Mucosa of descending colon (tissue), 3 donors: ENCODE data around the gene SPTLC2. TPM values are rescaled to one million over a fixed set of nuclear protein-coding genes. Genes with fewer than 3 reads are reported as not detected.
A peak's percentile ranks its signal among the peaks of the same experiment; 100 is the strongest.
"Not testable (repeated sequence)": the region's sequence is repeated elsewhere in the genome, so short reads cannot be mapped to it uniquely, and the experiment has no call there.

Source experiments
- ATAC-seq: fragments of 200-7000 bp; cut with Tn5 transposase; one replicate; pipeline ENCODE4 v1.9.1; 2020; ENCODE audit warnings: mild to moderate bottlenecking, moderate library complexity
- DNase-seq, 3 donors: peaks; one replicate each; pipeline ENCODE4 v3.0.0-alpha.2; 2020
- H3K36me3 ChIP-seq: fragments of 200-600 bp; one replicate; pipeline ENCODE4 v1.8.0; 2021; ENCODE audit warnings: low read depth, mild to moderate bottlenecking
- H3K4me1 ChIP-seq: fragments of 200-600 bp; one replicate; pipeline ENCODE4 v1.8.0; 2021; ENCODE audit warnings: low read depth, mild to moderate bottlenecking
- H3K4me3 ChIP-seq: fragments of 200-600 bp; one replicate; pipeline ENCODE4 v1.8.0; 2021; ENCODE audit warnings: mild to moderate bottlenecking
- H3K9me3 ChIP-seq: fragments of 200-600 bp; one replicate; pipeline ENCODE4 v1.8.0; 2021; ENCODE audit warnings: mild to moderate bottlenecking
- CTCF ChIP-seq: fragments of 200-600 bp; IDR thresholded peaks from one replicate; pipeline ENCODE4 v1.8.0; 2022; ENCODE audit warnings: antibody characterized with exemption, mild to moderate bottlenecking
- intact Hi-C, 2 donors: fragments of 100-400 bp; cut with DNase I in 1 of 2; cut with micrococcal nuclease in 1 of 2; formaldehyde crosslinking; loops; one replicate each; pipeline versions ENCODE4 v1.11.0 to v1.11.1; 2022; cut with DNase I, micrococcal nuclease
- long read RNA-seq, 2 donors: library from polyadenylated mRNA; unstranded; transcript quantifications; one replicate each; pipeline ENCODE4 v2.0.0, GENCODE V29; 2019 to 2021
- total RNA-seq, 3 donors: library from RNA; stranded (reverse); fragmentation: NEBNext Ultra II Directional in 2 of 3; extraction: Animal tissue kit (Norgen Biotek cat#: 25700) in 2 of 3; gene quantifications; one replicate each; pipeline versions ENCODE4 v1.2.1 to v1.2.4, GENCODE V29; 2021 to 2023
- donor health status: DM: no; HTN: no; CAD: no; lungs with moderate emphysema.
- donor health status: DM: no; HTN: no; CAD: no.
- donor health status: DM: no; HTN: yes; CAD: no.

The SPTLC2 gene
- total RNA-seq = 10 to 100 TPM; 43.2 to 67.1 (median 58.6) TPM
- long read RNA-seq, donor 1, full-length matches to known transcripts = 16 of 27 reads
- long read RNA-seq, donor 1, partial matches to known transcripts = 4 of 27 reads
- long read RNA-seq, donor 1, other reads (novel, unspliced or antisense) = 7 of 27 reads
- long read RNA-seq, donor 2, full-length matches to known transcripts = 16 of 24 reads
- long read RNA-seq, donor 2, partial matches to known transcripts = 2 of 24 reads
- long read RNA-seq, donor 2, other reads (novel, unspliced or antisense) = 6 of 24 reads

- DNase-seq = peak; percentile 97 to 99 (median 98)
- Histone ChIP-seq H3K4me1 (peaks cover 15% of the 10 kb centered on the region), H3K4me3 (peak within 1 kb of the TSS; percentile 91), H3K9me3 (no peaks in the 10 kb centered on the region), H3K36me3 (peaks cover 5% of the 10 kb centered on the region)
- no peak for TF ChIP-seq CTCF
- intact Hi-C loops = no loop called here
- ATAC-seq = peak; percentile 94
Observed at GRCh38 chr14:77616454-77617229, at the start of gene SPTLC2. Gene SPTLC2, minus strand, starts transcription at chr14:77616637. Its CDS starts 58 bp downstream, at chr14:77616579.

DNA sequence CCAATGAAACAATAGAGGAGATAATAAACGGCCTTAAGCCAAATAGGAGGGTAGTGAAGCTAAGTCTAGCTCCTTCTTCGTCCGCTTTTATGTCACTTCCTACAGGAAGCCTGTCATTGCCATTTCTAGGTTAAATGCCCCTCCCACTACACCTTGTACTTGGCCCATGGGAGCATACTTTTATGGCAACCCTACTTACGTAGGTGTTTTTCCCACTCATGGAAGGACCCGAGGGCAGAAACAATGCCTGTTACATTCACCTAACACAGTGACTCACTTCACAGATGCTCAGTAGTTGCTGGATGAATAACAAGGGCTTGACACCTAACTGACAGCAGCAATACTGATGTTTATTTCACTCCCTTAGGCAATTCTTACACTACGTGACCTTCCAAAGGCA is 46.9 kb upstream of the SPTLC2 start:
- no peaks in the 10 kb centered on the region for H3K36me3 ChIP-seq
- H3K9me3 ChIP-seq = no peaks in the 10 kb centered on the region
- ATAC-seq (no peak), DNase-seq (no peak)
- H3K4me3 ChIP-seq = no peak overlapping the region
- intact Hi-C loops = no loop called here
- no peaks in the 10 kb centered on the region for H3K4me1 ChIP-seq
- TF ChIP-seq CTCF = no peak

- H3K4me1 ChIP-seq, H3K9me3 ChIP-seq, H3K4me3 ChIP-seq, intact Hi-C loops, DNase-seq, H3K36me3 ChIP-seq, ATAC-seq: not testable (repeated sequence)
Observed at GRCh38 chr14:77661562-77661961, 45.1 kb upstream of the SPTLC2 start.

DNA sequence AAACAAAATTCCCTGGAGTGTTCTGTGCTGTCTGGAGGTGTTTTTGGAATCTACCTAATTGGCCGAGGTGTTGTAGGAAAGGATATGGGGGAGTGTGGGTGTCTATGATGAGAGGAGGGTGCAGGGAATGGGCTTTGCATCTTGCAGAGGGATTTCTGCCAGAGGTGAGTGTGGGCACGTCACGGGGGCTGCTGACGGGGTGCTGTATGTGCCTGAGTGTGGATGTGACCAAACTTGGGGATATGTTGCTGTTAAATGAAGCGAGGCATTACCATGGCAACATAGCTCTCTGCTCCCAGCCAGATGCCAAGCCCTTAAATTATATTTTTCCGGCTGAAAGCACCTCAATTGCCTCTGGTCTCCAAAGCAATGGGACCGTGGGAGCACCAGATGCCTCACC is 44.3 kb upstream of the SPTLC2 start:
- Histone ChIP-seq H3K4me3 (no peak overlapping the region), H3K4me1 (no peaks in the 10 kb centered on the region), H3K36me3 (no peaks in the 10 kb centered on the region), H3K9me3 (no peaks in the 10 kb centered on the region)
- no peak for DNase-seq
- intact Hi-C loops = no loop called here
- no peak for TF ChIP-seq CTCF
- no peak for ATAC-seq

GRCh38 chr14:77659831-77660230 is 43.4 kb upstream of the SPTLC2 start:
- intact Hi-C loops = no loop called here
- H3K9me3 ChIP-seq = no peaks in the 10 kb centered on the region
- no peaks in the 10 kb centered on the region for H3K36me3 ChIP-seq
- no peak for DNase-seq
- ATAC-seq = peak; percentile 13
- no peak for TF ChIP-seq CTCF
- no peaks in the 10 kb centered on the region for H3K4me1 ChIP-seq
- H3K4me3 ChIP-seq = no peak overlapping the region

DNA sequence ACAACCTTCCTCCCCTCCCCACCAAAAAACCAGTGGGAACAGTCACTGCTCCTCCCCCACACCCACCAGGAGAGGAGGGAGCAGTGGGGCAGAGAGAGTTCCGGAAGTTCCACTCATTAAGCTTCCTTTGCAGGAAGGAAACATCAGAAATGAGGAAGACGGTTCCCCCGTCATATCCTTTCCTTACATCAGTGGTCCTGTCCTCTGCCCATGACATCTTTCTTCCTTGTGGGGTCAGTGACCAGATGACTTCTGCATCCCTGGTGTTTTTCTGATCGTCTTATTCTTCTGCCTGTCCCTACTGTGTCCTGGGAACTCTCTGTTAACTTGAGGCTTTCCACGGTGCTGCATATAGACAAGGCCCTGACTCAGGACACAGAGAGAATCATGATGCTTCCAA is 40.8 kb upstream of the SPTLC2 start:
- H3K9me3 ChIP-seq = no peaks in the 10 kb centered on the region
- no peak for TF ChIP-seq CTCF
- intact Hi-C loops = no loop called here
- DNase-seq (no peak), ATAC-seq (no peak)
- no peaks in the 10 kb centered on the region for H3K36me3 ChIP-seq
- H3K4me3 ChIP-seq = no peak overlapping the region
- H3K4me1 ChIP-seq = no peaks in the 10 kb centered on the region
